ENCODE measurements around the gene VWA5B1.

VWA5B1 gene

DNA sequence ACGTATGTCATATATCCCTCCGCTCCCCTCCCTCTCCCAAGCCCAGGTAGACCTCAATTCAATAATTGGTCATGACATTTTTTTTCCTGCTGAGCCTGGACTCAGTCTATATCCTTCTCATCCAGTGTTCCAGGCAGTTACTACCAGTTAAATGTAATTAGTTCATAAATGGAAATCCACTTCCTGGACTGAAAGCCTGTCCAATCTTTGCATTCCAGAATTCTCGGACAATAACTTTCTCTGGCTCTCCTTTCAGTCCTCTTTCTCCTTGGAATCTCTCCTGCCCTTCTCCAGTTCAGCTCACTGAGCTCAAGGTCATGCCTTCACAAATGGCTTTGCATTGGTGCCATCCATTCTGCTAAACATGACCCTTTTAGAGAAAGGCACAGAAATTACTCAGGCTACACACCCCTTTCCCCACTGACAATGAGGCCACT, 34.8 kb downstream of the VWA5B1 start:
- Histone ChIP-seq H3K27ac (replicated peaks) (no peak overlapping the region), H3K27me3 (ENCODE audit: insufficient read depth, poor library complexity, severe bottlenecking) (peaks cover 18% of the 10 kb centered on the region), H3K4me3 (replicated peaks; ENCODE audit: insufficient read depth, low read length) (no peak overlapping the region)
- no peak for TF ChIP-seq GABPA (IDR thresholded peaks at IDR 0.05; ENCODE audit: low read depth)
- TF ChIP-seq, protein P1, sequence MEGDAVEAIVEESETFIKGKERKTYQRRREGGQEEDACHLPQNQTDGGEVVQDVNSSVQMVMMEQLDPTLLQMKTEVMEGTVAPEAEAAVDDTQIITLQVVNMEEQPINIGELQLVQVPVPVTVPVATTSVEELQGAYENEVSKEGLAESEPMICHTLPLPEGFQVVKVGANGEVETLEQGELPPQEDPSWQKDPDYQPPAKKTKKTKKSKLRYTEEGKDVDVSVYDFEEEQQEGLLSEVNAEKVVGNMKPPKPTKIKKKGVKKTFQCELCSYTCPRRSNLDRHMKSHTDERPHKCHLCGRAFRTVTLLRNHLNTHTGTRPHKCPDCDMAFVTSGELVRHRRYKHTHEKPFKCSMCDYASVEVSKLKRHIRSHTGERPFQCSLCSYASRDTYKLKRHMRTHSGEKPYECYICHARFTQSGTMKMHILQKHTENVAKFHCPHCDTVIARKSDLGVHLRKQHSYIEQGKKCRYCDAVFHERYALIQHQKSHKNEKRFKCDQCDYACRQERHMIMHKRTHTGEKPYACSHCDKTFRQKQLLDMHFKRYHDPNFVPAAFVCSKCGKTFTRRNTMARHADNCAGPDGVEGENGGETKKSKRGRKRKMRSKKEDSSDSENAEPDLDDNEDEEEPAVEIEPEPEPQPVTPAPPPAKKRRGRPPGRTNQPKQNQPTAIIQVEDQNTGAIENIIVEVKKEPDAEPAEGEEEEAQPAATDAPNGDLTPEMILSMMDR (IDR thresholded peaks at IDR 0.05; ENCODE audit: insufficient read depth, low read length), result no peak
- TF ChIP-seq POLR2AphosphoS5 (IDR thresholded peaks at IDR 0.05; ENCODE audit: low read depth), result no peak
- no peak for TF ChIP-seq SPI1 (IDR thresholded peaks at IDR 0.05; ENCODE audit: borderline replicate concordance, low read depth)
- TF ChIP-seq, protein P2, sequence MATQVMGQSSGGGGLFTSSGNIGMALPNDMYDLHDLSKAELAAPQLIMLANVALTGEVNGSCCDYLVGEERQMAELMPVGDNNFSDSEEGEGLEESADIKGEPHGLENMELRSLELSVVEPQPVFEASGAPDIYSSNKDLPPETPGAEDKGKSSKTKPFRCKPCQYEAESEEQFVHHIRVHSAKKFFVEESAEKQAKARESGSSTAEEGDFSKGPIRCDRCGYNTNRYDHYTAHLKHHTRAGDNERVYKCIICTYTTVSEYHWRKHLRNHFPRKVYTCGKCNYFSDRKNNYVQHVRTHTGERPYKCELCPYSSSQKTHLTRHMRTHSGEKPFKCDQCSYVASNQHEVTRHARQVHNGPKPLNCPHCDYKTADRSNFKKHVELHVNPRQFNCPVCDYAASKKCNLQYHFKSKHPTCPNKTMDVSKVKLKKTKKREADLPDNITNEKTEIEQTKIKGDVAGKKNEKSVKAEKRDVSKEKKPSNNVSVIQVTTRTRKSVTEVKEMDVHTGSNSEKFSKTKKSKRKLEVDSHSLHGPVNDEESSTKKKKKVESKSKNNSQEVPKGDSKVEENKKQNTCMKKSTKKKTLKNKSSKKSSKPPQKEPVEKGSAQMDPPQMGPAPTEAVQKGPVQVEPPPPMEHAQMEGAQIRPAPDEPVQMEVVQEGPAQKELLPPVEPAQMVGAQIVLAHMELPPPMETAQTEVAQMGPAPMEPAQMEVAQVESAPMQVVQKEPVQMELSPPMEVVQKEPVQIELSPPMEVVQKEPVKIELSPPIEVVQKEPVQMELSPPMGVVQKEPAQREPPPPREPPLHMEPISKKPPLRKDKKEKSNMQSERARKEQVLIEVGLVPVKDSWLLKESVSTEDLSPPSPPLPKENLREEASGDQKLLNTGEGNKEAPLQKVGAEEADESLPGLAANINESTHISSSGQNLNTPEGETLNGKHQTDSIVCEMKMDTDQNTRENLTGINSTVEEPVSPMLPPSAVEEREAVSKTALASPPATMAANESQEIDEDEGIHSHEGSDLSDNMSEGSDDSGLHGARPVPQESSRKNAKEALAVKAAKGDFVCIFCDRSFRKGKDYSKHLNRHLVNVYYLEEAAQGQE (IDR thresholded peaks at IDR 0.05; ENCODE audit: insufficient replicate concordance, low read depth), result no peak
- no peak for DNase-seq (ENCODE audit: low read depth in 1 of 2, low spot score in 1 of 2)

DNA sequence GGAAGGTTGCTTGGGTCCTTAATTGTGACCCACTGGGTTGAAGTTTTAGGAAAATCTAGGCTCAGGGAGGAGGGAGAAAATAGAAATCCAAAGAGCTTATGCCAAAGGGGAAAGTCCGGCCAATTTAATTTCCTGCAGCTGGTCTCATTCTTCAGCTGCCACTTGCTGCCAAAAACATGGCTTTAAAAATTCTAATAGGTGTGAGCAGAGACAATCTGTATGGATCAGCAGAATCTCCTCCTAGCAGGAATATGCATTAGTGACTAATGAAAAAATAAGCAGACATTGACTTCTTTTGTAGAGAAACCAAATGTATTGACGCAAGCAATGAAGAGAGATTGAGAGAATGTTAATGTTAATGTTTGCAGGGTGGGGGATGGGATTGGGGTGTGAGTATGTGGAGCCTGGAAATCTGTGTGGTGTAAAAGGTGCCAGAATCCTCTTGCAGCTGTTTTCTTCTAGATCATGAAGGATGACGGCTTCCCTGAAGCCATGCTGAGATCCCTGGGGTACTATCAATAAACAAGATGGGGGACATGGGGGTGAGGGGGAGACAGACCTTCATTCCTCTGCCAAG, 35.3 kb downstream of the VWA5B1 start:
- peaks cover 14% of the 10 kb centered on the region for H3K27me3 ChIP-seq (ENCODE audit: insufficient read depth, poor library complexity, severe bottlenecking)
- no peak for TF ChIP-seq POLR2AphosphoS5 (IDR thresholded peaks at IDR 0.05; ENCODE audit: low read depth)
- TF ChIP-seq, protein P1 (IDR thresholded peaks at IDR 0.05; ENCODE audit: insufficient read depth, low read length), result no peak
- no peak for TF ChIP-seq SPI1 (IDR thresholded peaks at IDR 0.05; ENCODE audit: borderline replicate concordance, low read depth)
- TF ChIP-seq, protein P2 (IDR thresholded peaks at IDR 0.05; ENCODE audit: insufficient replicate concordance, low read depth), result no peak
- no peak for TF ChIP-seq GABPA (IDR thresholded peaks at IDR 0.05; ENCODE audit: low read depth)
- no peak for DNase-seq (ENCODE audit: low read depth in 1 of 2, low spot score in 1 of 2)

DNA sequence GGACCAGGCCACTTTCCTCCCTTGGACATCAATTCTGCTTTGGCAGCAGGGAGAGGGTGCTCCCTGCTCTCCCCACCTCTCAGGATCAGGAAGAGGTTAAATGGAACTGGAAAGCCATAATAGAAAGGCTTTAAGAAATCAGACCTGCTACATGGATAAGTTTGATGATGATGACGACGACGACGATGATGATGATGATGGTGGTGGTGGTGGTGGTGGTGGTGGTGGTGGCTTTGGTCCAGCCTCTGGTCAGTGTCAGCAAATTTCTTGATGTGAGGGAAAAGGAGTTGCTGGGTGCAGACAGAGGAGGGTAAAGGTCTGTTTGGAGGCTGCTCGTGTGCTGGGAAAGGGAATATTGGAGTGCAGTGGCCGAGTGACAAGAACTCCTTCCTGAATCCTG, 36.8 kb downstream of the VWA5B1 start:
- DNase-seq (ENCODE audit: low read depth in 1 of 2, low spot score in 1 of 2), result no peak

More for the DNA sequence above, 35.3 kb downstream of the VWA5B1 start:
- Histone ChIP-seq H3K4me3 (replicated peaks; ENCODE audit: insufficient read depth, low read length) (no peak overlapping the region), H3K27ac (replicated peaks) (no peak overlapping the region)

More for the DNA sequence above, 36.8 kb downstream of the VWA5B1 start:
- TF ChIP-seq, protein P2 (IDR thresholded peaks at IDR 0.05; ENCODE audit: insufficient replicate concordance, low read depth), result no peak
- no peak for TF ChIP-seq POLR2AphosphoS5 (IDR thresholded peaks at IDR 0.05; ENCODE audit: low read depth)
- TF ChIP-seq, protein P1 (IDR thresholded peaks at IDR 0.05; ENCODE audit: insufficient read depth, low read length), result no peak
- no peak for TF ChIP-seq GABPA (IDR thresholded peaks at IDR 0.05; ENCODE audit: low read depth)
- TF ChIP-seq SPI1 (IDR thresholded peaks at IDR 0.05; ENCODE audit: borderline replicate concordance, low read depth), result no peak
- H3K4me3 ChIP-seq (replicated peaks; ENCODE audit: insufficient read depth, low read length), result no peak overlapping the region
- peaks cover 11% of the 10 kb centered on the region for H3K27me3 ChIP-seq (ENCODE audit: insufficient read depth, poor library complexity, severe bottlenecking)
- H3K27ac ChIP-seq (replicated peaks), result no peak overlapping the region

All from HL-60 (cell line).